ENCODE results near the gene ZZZ3. TPM values are rescaled to one million over a fixed set of nuclear protein-coding genes. Genes with fewer than 3 reads are reported as not detected.
A peak's percentile ranks its signal among the peaks of the same experiment; 100 is the strongest.

The ZZZ3 gene
- total RNA-seq, 1 experiment from 2014 or later, result 51.1 TPM

DNA sequence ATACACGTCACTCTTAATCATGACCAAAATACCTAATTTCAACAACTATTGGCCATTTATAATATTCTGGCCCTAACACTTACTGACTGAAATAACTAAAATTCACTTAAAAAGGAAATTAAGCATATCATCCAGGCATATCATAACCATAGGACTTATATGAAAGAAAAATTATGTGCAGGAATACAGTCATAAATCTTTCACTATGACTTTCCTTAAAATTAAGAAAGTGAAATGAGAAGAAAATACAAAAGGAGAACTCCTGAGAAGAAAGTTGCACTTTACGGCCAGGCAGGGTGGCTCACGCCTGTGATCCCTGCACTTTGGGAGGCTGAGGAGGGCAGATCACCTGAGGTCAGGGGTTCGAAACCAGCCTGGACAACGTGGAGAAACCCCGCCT, 9.4 kb downstream of the ZZZ3 start:
- Histone ChIP-seq H3K4ac (ENCODE audit: low read depth, low read length) (no peak overlapping the region), H3K27me3 (ENCODE audit: insufficient read depth, low read length) (no peaks in the 10 kb centered on the region), H2BK12ac (ENCODE audit: insufficient read length, low read depth, low read length) (no peak overlapping the region), H3K27ac (ENCODE audit: insufficient read length, low read depth, low read length) (no peak overlapping the region), H3K14ac (ENCODE audit: insufficient read depth, low read length) (no peak overlapping the region), H4K8ac (replicated peaks; ENCODE audit: insufficient read length, low read depth, low read length) (no peak overlapping the region), H3K4me1 (ENCODE audit: insufficient read depth, low read length) (no peaks in the 10 kb centered on the region; the same call in 1 of the 2 replicates), H4K20me1 (ENCODE audit: control insufficient read depth, insufficient read depth, insufficient read length) (no peaks in the 10 kb centered on the region), H2AK5ac (ENCODE audit: insufficient read length, low read length) (no peak overlapping the region), H3K9me3 (ENCODE audit: control insufficient read depth, low read depth, low read length) (no peaks in the 10 kb centered on the region), H3K23me2 (ENCODE audit: insufficient read length, low read depth, low read length, poor library complexity, severe bottlenecking) (no peaks in the 10 kb centered on the region), H4K5ac (ENCODE audit: insufficient read length, low read depth, low read length) (no peak overlapping the region), H3K4me2 (ENCODE audit: insufficient read depth, insufficient read length, low read length) (no peak overlapping the region), H2BK20ac (ENCODE audit: low read depth, low read length, poor library complexity, severe bottlenecking) (no peak overlapping the region), H3K23ac (ENCODE audit: insufficient read length, low read depth, low read length) (no peak overlapping the region), H2AFZ (ENCODE audit: low read length) (no peak overlapping the region), H4K91ac (ENCODE audit: insufficient read length, low read depth, low read length) (no peak overlapping the region), H3T11ph (ENCODE audit: low read length) (no peak overlapping the region), H2BK5ac (ENCODE audit: insufficient read length, low read length) (no peak overlapping the region), H2BK120ac (ENCODE audit: low read depth, low read length, poor library complexity, severe bottlenecking) (no peak overlapping the region), H3K79me1 (ENCODE audit: insufficient read depth, low read depth, low read length, poor library complexity, severe bottlenecking) (peaks cover 10% of the 10 kb centered on the region), H3K79me2 (ENCODE audit: insufficient read depth, low read length) (peaks cover 13% of the 10 kb centered on the region; the same call in 1 of the 2 replicates), H3K9ac (ENCODE audit: extremely low read depth, insufficient read length, low read length) (no peak overlapping the region), H3K18ac (ENCODE audit: insufficient read length, low read depth, low read length) (no peak overlapping the region), H2BK15ac (ENCODE audit: low read depth, low read length) (no peak overlapping the region), H3K56ac (ENCODE audit: insufficient read length, low read depth, low read length) (no peak overlapping the region)
- H3K4me1 Mint-ChIP-seq, result peaks cover 17 to 26% of the 10 kb centered on the region in 2 experiments
- no peak overlapping the region for H3K4me3 Mint-ChIP-seq
- peaks cover 0 to 4% (median 3%) of the 10 kb centered on the region in 3 experiments; a peak in 2 of 7 replicates for H3K36me3 Mint-ChIP-seq (ENCODE audit: insufficient read depth in 1 of 3, low read depth in 3 of 3)
- H3K27ac Mint-ChIP-seq, result peak overlapping the region in 2 of 3 experiments; percentile 80 to 84; a peak in 5 of 7 replicates
- no peak for DNase-seq
- H3K27me3 Mint-ChIP-seq (ENCODE audit: low read depth), result no peaks in the 10 kb centered on the region
- no peaks in the 10 kb centered on the region for H3K9me3 Mint-ChIP-seq
- TF ChIP-seq, protein P1, sequence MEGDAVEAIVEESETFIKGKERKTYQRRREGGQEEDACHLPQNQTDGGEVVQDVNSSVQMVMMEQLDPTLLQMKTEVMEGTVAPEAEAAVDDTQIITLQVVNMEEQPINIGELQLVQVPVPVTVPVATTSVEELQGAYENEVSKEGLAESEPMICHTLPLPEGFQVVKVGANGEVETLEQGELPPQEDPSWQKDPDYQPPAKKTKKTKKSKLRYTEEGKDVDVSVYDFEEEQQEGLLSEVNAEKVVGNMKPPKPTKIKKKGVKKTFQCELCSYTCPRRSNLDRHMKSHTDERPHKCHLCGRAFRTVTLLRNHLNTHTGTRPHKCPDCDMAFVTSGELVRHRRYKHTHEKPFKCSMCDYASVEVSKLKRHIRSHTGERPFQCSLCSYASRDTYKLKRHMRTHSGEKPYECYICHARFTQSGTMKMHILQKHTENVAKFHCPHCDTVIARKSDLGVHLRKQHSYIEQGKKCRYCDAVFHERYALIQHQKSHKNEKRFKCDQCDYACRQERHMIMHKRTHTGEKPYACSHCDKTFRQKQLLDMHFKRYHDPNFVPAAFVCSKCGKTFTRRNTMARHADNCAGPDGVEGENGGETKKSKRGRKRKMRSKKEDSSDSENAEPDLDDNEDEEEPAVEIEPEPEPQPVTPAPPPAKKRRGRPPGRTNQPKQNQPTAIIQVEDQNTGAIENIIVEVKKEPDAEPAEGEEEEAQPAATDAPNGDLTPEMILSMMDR (conservative IDR thresholded peaks at IDR 0.05), result no peak
- no CpG with 5 or more reads among the region's 6 CpGs for WGBS (ENCODE audit: extremely low coverage, insufficient read length, low lambda C conversion rate)

All from H9 (cell line).